Measurements from ENCODE around the gene LANCL3.
"Not testable (repeated sequence)": the region's sequence is repeated elsewhere in the genome, so short reads cannot be mapped to it uniquely, and the experiment has no call there.

LANCL3 gene
- long read RNA-seq, donor 1 = 0 reads
- long read RNA-seq, donor 2 = 0 reads
- long read RNA-seq, donor 3 = 0 reads
- long read RNA-seq, donor 4 = 0 reads
- long read RNA-seq, donor 5 = 0 reads
- long read RNA-seq, donor 6 = 0 reads
- long read RNA-seq, donor 7 = 0 reads
- long read RNA-seq, donor 8 = 0 reads

- DNase-seq = peak; percentile 21
Measured at GRCh38 chrX:37571426-37572107, at the start of gene LANCL3. TSS of gene LANCL3 (plus strand) at chrX:37571661. CDS start at chrX:37571871, 210 bp downstream.

GRCh38 chrX:37523673-37524072 lies 47.8 kb upstream of the LANCL3 start:
- not testable (repeated sequence) for DNase-seq

GRCh38 chrX:37541991-37542390 lies 29.5 kb upstream of the LANCL3 start:
- no peak for DNase-seq

- no peak for DNase-seq
Measured at GRCh38 chrX:37542791-37543190, 28.7 kb upstream of the LANCL3 start.

GRCh38 chrX:37543324-37543723 lies 28.1 kb upstream of the LANCL3 start:
- DNase-seq = no peak

- not testable (repeated sequence) for DNase-seq
Measured at GRCh38 chrX:37544531-37544930, 26.9 kb upstream of the LANCL3 start.

- no peak for DNase-seq
Measured at GRCh38 chrX:37545066-37545465, 26.4 kb upstream of the LANCL3 start.

GRCh38 chrX:37549619-37550018 lies 21.8 kb upstream of the LANCL3 start:
- not testable (repeated sequence) for DNase-seq

GRCh38 chrX:37553476-37553875 lies 18.0 kb upstream of the LANCL3 start:
- no peak for DNase-seq

- DNase-seq = not testable (repeated sequence)
Measured at GRCh38 chrX:37565254-37565653, 6.2 kb upstream of the LANCL3 start.

GRCh38 chrX:37570349-37570748 lies 1.1 kb upstream of the LANCL3 start:
- not testable (repeated sequence) for DNase-seq

GRCh38 chrX:37572108-37572587 lies 687 bp downstream of the LANCL3 start:
- peak; percentile 23 for DNase-seq

GRCh38 chrX:37573121-37573520 lies 1.7 kb downstream of the LANCL3 start:
- DNase-seq = not testable (repeated sequence)

- DNase-seq = no peak
Measured at GRCh38 chrX:37578045-37578444, 6.6 kb downstream of the LANCL3 start.

GRCh38 chrX:37580080-37580479 lies 8.6 kb downstream of the LANCL3 start:
- no peak for DNase-seq

GRCh38 chrX:37587337-37587736 lies 15.9 kb downstream of the LANCL3 start:
- DNase-seq = not testable (repeated sequence)

GRCh38 chrX:37590047-37590446 lies 18.6 kb downstream of the LANCL3 start:
- no peak for DNase-seq

GRCh38 chrX:37594755-37595382 lies 23.4 kb downstream of the LANCL3 start:
- no peak for DNase-seq

GRCh38 chrX:37599729-37600128 lies 28.3 kb downstream of the LANCL3 start:
- no peak for DNase-seq

GRCh38 chrX:37603938-37604409 lies 32.5 kb downstream of the LANCL3 start:
- DNase-seq = no peak

GRCh38 chrX:37607243-37607642 lies 35.8 kb downstream of the LANCL3 start:
- no peak for DNase-seq

- no peak for DNase-seq
Measured at GRCh38 chrX:37608156-37608555, 36.7 kb downstream of the LANCL3 start.

- DNase-seq = no peak
Measured at GRCh38 chrX:37609727-37610126, 38.3 kb downstream of the LANCL3 start.

Data from right kidney (tissue), 9 donors.